HG02938 (cell line): Measurements from ENCODE around the gene ST6GALNAC4.

Experiments used
- ATAC-seq: cut with Tn5 transposase; IDR thresholded peaks from one replicate; pipeline ENCODE4 v1.9.1; 2021; ENCODE audit warnings: mild to moderate bottlenecking, moderate library complexity; ENCODE audit not compliant: unreplicated experiment

ST6GALNAC4 gene

GRCh38 chr9:127915801-127916719 lies 781 bp downstream of the ST6GALNAC4 start:
- ATAC-seq, result no peak

GRCh38 chr9:127915325-127915752 lies 1.5 kb downstream of the ST6GALNAC4 start:
- no peak for ATAC-seq

- no peak for ATAC-seq
Measured at GRCh38 chr9:127913682-127914081, 3.2 kb downstream of the ST6GALNAC4 start.

GRCh38 chr9:127912882-127913281 lies 4.0 kb downstream of the ST6GALNAC4 start:
- no peak for ATAC-seq

GRCh38 chr9:127912296-127912695 lies 4.5 kb downstream of the ST6GALNAC4 start:
- no peak for ATAC-seq

GRCh38 chr9:127910613-127911205 lies 6.1 kb downstream of the ST6GALNAC4 start:
- no peak for ATAC-seq

- ATAC-seq, result no peak
Measured at GRCh38 chr9:127909839-127910273, 7.0 kb downstream of the ST6GALNAC4 start.

GRCh38 chr9:127908660-127908926 lies 8.2 kb downstream of the ST6GALNAC4 start:
- ATAC-seq, result no peak

GRCh38 chr9:127907867-127908659 lies 8.8 kb downstream of the ST6GALNAC4 start:
- ATAC-seq, result no peak

- ATAC-seq, result no peak
Measured at GRCh38 chr9:127905788-127906191, 11.1 kb downstream of the ST6GALNAC4 start.

GRCh38 chr9:127905004-127905728 lies 11.7 kb downstream of the ST6GALNAC4 start:
- no peak for ATAC-seq

- ATAC-seq, result no peak
Measured at GRCh38 chr9:127904561-127905003, 12.3 kb downstream of the ST6GALNAC4 start.

GRCh38 chr9:127903557-127904475 lies 13.0 kb downstream of the ST6GALNAC4 start:
- ATAC-seq, result no peak

- ATAC-seq, result no peak
Measured at GRCh38 chr9:127899128-127899943, 17.5 kb downstream of the ST6GALNAC4 start, which contains the start of gene ST6GALNAC6. ST6GALNAC6 (minus strand) TSS chr9:127899603; CDS start chr9:127897981, 1,622 bp downstream.

- ATAC-seq, result no peak
Measured at GRCh38 chr9:127898433-127899127, 18.3 kb downstream of the ST6GALNAC4 start.

GRCh38 chr9:127897193-127897692 lies 19.6 kb downstream of the ST6GALNAC4 start:
- no peak for ATAC-seq

- no peak for ATAC-seq
Measured at GRCh38 chr9:127896395-127897192, 20.2 kb downstream of the ST6GALNAC4 start.
